Measurements from ENCODE around the gene DAW1. TPM values are rescaled to one million over a fixed set of nuclear protein-coding genes. Genes with fewer than 3 reads are reported as not detected.
A peak's percentile ranks its signal among the peaks of the same experiment; 100 is the strongest.

Gene DAW1
- total RNA-seq, 1 experiment from 2014 or later: 0.20 TPM

- peak overlapping the region; percentile 64 for H3K27ac ChIP-seq (ENCODE audit: low read depth, low read length)
- TF ChIP-seq ZFX (IDR thresholded peaks at IDR 0.05) (no peak), CBX3 (IDR thresholded peaks at IDR 0.05; ENCODE audit: low read depth) (peak; percentile 86), ELF1 (IDR thresholded peaks at IDR 0.05; ENCODE audit: borderline replicate concordance, low read depth) (no peak), EZH2 (IDR thresholded peaks at IDR 0.05) (no peak), FOSL1 (IDR thresholded peaks at IDR 0.05; ENCODE audit: low read depth) (peak; percentile 98), SP1 (IDR thresholded peaks at IDR 0.05; ENCODE audit: low read depth) (peak; percentile 84), ZNF274 (IDR thresholded peaks at IDR 0.05; ENCODE audit: low read depth, low read length) (no peak), ATF3 (IDR thresholded peaks at IDR 0.05) (peak; percentile 60; the same call in 1 of the 2 replicates), SRF (IDR thresholded peaks at IDR 0.05; ENCODE audit: low read depth) (peak; percentile 71), ZBTB33 (IDR thresholded peaks at IDR 0.05; ENCODE audit: extremely low read depth, insufficient replicate concordance, low read length) (no peak), CEBPB (IDR thresholded peaks at IDR 0.05; ENCODE audit: low read depth) (peak; percentile 94), JUND (IDR thresholded peaks at IDR 0.05) (peak; percentile 99), YY1 (IDR thresholded peaks at IDR 0.05; ENCODE audit: extremely low read depth, insufficient replicate concordance, low read depth, low read length) (peak; percentile 29), EGR1 (IDR thresholded peaks at IDR 0.05; ENCODE audit: low read depth) (no peak), EZH2phosphoT487 (IDR thresholded peaks at IDR 0.05; ENCODE audit: borderline replicate concordance) (no peak), TCF7L2 (IDR thresholded peaks at IDR 0.05; ENCODE audit: borderline replicate concordance, extremely low read depth, insufficient read depth, insufficient read length) (peak; percentile 85), RAD21 (IDR thresholded peaks at IDR 0.05; ENCODE audit: low read depth) (peak; percentile 65), MAX (IDR thresholded peaks at IDR 0.05) (no peak; the same call in 1 of the 2 replicates), SIN3A (IDR thresholded peaks at IDR 0.05; ENCODE audit: low read depth) (peak; percentile 47; the same call in 1 of the 2 replicates), REST (IDR thresholded peaks at IDR 0.05; ENCODE audit: low read depth) (no peak), POLR2A (IDR thresholded peaks at IDR 0.05; ENCODE audit: borderline replicate concordance, extremely low read depth, insufficient read depth, insufficient read length) (no peak)
Measured at GRCh38 chr2:227862741-227863588, 8.5 kb upstream of the DAW1 start.

More at GRCh38 chr2:227862741-227863588, 8.5 kb upstream of the DAW1 start:
- Histone ChIP-seq H2AFZ (ENCODE audit: low read depth, low read length, poor library complexity, severe bottlenecking) (peak overlapping the region; percentile 71), H3K4me3 (replicated peaks in 1 of 2; ENCODE audit: low read depth in 1 of 2, low read length in 2 of 2) (peak overlapping the region; percentile 13 to 42; a peak in 3 of 4 replicates), H3K9me3 (ENCODE audit: control insufficient read depth in 1 of 2, insufficient read depth in 1 of 2, low read depth in 1 of 2, low read length in 2 of 2) (no peaks in the 10 kb centered on the region), H3K27me3 (ENCODE audit: insufficient read depth, low read length) (no peaks in the 10 kb centered on the region), H3K4me2 (ENCODE audit: low read length) (peak overlapping the region; percentile 71), H3K4me1 (ENCODE audit: control insufficient read depth in 1 of 2, insufficient read depth in 2 of 2, low read length in 2 of 2) (peaks cover 14 to 28% of the 10 kb centered on the region in 2 experiments), H3K9ac (ENCODE audit: low read length) (peak overlapping the region; percentile 38), H4K20me1 (ENCODE audit: insufficient read depth) (no peaks in the 10 kb centered on the region), H3K36me3 (ENCODE audit: control insufficient read depth in 1 of 2, insufficient read depth in 2 of 2, low read length in 2 of 2) (no peaks in the 10 kb centered on the region), H3K79me2 (ENCODE audit: insufficient read depth, low read length) (no peaks in the 10 kb centered on the region), H3K9me2 (ENCODE audit: insufficient read depth) (no peaks in the 10 kb centered on the region)
- no TSS peak for BruUV-seq (replicated peaks)
- ChIA-PET RAD21 (ENCODE audit: low non-redundant PET in 1 of 2, low total read pairs in 2 of 2, uncharacterized antibody in 2 of 2, unreplicated experiment in 2 of 2) (interaction anchor here in 1 of 2 experiments (0.8 to 1.3 kb wide), 2 partner anchors 89 to 97 kb away, joined by 3 to 6 read pairs; no protein-coding TSS in a partner anchor), CTCF (interaction anchor here (0.7 to 2.7 kb wide), 29 partner anchors 8 to 457 kb away, joined by 3 to 20 read pairs (median 5); partner anchors contain the start of genes CCL20 and DAW1), POLR2A (interaction anchor here (0.9 to 3.6 kb wide), 4 partner anchors 9 to 49 kb away, joined by 3 to 21 read pairs (median 6); partner anchors contain the start of gene CCL20)
- intact Hi-C loops (cut with micrococcal nuclease): loop anchor here (1.0 to 10.0 kb wide), 5 partner anchors 44 to 457 kb away; partner anchors contain the start of gene AGFG1
- DNase-seq (ENCODE audit: low read depth, low spot score) (peak; percentile 90), ATAC-seq (peak; percentile 90)
